Right cardiac atrium (tissue), 5 donors: ENCODE results near the gene TXNRD3. TPM values are rescaled to one million over a fixed set of nuclear protein-coding genes. Genes with fewer than 3 reads are reported as not detected.

Experiments
- ATAC-seq, 2 donors: fragments of 200-7000 bp; cut with Tn5 transposase; one replicate each; pipeline versions ENCODE4 v1.8.0 to v1.9.1; 2020; ENCODE audit warnings: moderate library complexity in 2 of 2, mild to moderate bottlenecking in 1 of 2
- DNase-seq, 3 donors: peaks; one replicate each; pipeline ENCODE4 v3.0.0-alpha.2; 2020
- H3K27ac ChIP-seq: one replicate; pipeline ENCODE4 v1.5.1; 2013; ENCODE audit warnings: mild to moderate bottlenecking, low read length, control low read depth, moderate library complexity
- H3K27me3 ChIP-seq: one replicate; pipeline ENCODE4 v1.6.1; 2013; ENCODE audit not compliant: control insufficient read depth, insufficient read depth
- H3K4me1 ChIP-seq: one replicate; pipeline ENCODE4 v1.6.1; 2013; ENCODE audit warnings: low read length; ENCODE audit not compliant: control insufficient read depth, insufficient read depth
- H3K4me3 ChIP-seq: one replicate; pipeline ENCODE4 v1.5.1; 2013; ENCODE audit warnings: low read length, control low read depth
- H3K9me3 ChIP-seq: one replicate; pipeline ENCODE4 v1.6.1; 2013; ENCODE audit warnings: low read length; ENCODE audit not compliant: control insufficient read depth
- WGBS: extraction: QIAGEN DNeasy Blood & Tissue Kit; methylation state at CpG from one replicate; pipeline ENCODE4 v1.1.7; 2013; 5-methylcytosine and 5-hydroxymethylcytosine counted together
- intact Hi-C, 4 donors: fragments of 100-400 bp; cut with DNase I; formaldehyde crosslinking; loops; one replicate each; pipeline versions ENCODE4 v1.11.0 to v1.14.0; 2022 to 2023
- polyA plus RNA-seq: library from polyadenylated mRNA; stranded (reverse); fragments of 200-250 nt; gene quantifications from one replicate; pipeline ENCODE4 v1.2.3, GENCODE V29; 2013
- total RNA-seq, 4 donors: library from RNA; stranded (reverse); fragmentation: NEBNext Ultra II Directional; extraction: Animal tissue kit (Norgen Biotek cat#: 25700); gene quantifications; one replicate each; pipeline ENCODE4 v1.2.1, GENCODE V29; 2021
- donor health status: healthy with polysubstance abuse.
- donor health status: DM: no; HTN: yes; CAD: no.
- donor health status: DM: no; HTN: no; CAD: no.
- donor health status: DM: no; HTN: yes; CAD: no; lungs with severe emphysema.
- donor health status: DM: yes; HTN: yes; CAD: no.

The TXNRD3 gene
- total and polyA plus RNA-seq, 5 donors, result 3.8 to 9.1 (median 7.1) TPM

DNA sequence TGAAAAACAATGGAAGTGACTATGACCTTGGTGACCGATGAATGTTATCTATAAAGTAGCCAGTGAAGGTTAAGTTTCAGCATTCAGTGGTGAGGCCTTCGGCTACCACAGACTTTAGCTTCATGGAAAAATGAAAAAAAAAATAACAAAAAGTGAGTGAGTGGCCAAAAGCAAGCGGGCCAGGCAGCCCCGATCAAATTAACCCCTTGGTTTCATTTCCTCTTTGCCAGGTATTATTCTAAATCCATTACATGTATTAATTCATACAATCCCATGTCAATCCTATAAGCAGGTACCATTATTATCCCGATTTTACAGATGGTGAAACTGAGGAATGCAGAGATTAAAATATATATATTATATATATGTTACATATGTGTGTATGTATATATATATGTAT is 28.1 kb upstream of the TXNRD3 start:
- DNase-seq (no peak), ATAC-seq (no peak)
- no peaks in the 10 kb centered on the region for H3K27me3 ChIP-seq
- no peaks in the 10 kb centered on the region for H3K9me3 ChIP-seq
- WGBS, result 59% methylated on average over 5 of the region's 5 CpGs
- no peaks in the 10 kb centered on the region for H3K4me1 ChIP-seq
- no peak overlapping the region for H3K4me3 ChIP-seq
- intact Hi-C loops, result loop anchor here in 3 of 4 donors (5.0 to 10.0 kb wide), 4 partner anchors 302 to 864 kb away; partner anchors contain the start of gene PLXNA1 (in 1 of the 3)
- H3K27ac ChIP-seq, result no peak overlapping the region

DNA sequence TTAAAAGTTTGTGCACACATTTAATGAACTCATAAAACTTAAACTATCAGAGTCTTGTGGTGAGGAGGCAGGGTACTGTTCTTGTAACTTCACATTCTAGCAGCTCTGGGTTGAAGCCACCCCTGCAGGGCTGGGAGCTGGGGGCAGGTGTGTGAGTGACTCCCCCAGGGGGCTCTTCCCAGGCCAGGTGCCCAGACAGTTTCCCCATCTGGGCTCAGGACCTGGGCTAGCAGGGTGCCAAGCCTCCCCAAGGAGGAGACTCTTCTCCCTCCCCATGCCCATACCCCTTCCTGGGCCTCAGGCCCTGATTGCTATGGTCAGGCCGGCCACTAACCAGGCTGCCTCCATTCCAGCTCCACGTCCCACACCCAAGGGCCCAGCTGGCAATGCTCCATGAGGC is 27.1 kb upstream of the TXNRD3 start:
- no peaks in the 10 kb centered on the region for H3K27me3 ChIP-seq
- H3K27ac ChIP-seq, result no peak overlapping the region
- ATAC-seq (no peak), DNase-seq (no peak)
- WGBS, result 87% methylated on average over 2 of the region's 2 CpGs
- H3K4me3 ChIP-seq, result no peak overlapping the region
- no peaks in the 10 kb centered on the region for H3K9me3 ChIP-seq
- intact Hi-C loops, result loop anchor here in 3 of 4 donors (5.0 to 10.0 kb wide), 4 partner anchors 303 to 865 kb away; partner anchors contain the start of gene PLXNA1 (in 1 of the 3)
- no peaks in the 10 kb centered on the region for H3K4me1 ChIP-seq

DNA sequence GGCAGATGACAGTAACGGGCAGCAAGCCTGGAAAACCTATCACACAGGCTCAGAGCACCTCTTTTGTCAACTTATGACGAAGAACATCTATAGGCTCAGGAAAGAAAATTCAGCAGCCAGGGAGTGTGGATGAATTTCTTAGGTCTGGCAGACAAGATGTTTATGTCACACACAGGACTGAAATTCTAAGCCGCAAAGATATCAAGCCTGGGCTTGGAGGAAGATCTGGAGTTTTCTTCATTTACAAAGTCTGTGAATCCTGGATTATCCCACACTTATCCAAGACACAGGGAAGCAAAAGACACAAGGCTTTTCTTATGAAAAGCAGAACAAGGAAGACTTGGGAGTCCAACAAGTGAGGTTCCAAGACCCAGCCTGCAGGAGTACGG is 25.7 kb upstream of the TXNRD3 start:
- no peak for DNase-seq
- ATAC-seq, result no peak
- H3K4me3 ChIP-seq, result no peak overlapping the region
- intact Hi-C loops, result loop anchor here in 3 of 4 donors (5.0 to 10.0 kb wide), 4 partner anchors 304 to 867 kb away; partner anchors contain the start of gene PLXNA1 (in 1 of the 3)
- WGBS, result 65% methylated on average over 4 of the region's 4 CpGs
- no peaks in the 10 kb centered on the region for H3K27me3 ChIP-seq
- no peak overlapping the region for H3K27ac ChIP-seq
- H3K4me1 ChIP-seq, result no peaks in the 10 kb centered on the region
- H3K9me3 ChIP-seq, result no peaks in the 10 kb centered on the region

DNA sequence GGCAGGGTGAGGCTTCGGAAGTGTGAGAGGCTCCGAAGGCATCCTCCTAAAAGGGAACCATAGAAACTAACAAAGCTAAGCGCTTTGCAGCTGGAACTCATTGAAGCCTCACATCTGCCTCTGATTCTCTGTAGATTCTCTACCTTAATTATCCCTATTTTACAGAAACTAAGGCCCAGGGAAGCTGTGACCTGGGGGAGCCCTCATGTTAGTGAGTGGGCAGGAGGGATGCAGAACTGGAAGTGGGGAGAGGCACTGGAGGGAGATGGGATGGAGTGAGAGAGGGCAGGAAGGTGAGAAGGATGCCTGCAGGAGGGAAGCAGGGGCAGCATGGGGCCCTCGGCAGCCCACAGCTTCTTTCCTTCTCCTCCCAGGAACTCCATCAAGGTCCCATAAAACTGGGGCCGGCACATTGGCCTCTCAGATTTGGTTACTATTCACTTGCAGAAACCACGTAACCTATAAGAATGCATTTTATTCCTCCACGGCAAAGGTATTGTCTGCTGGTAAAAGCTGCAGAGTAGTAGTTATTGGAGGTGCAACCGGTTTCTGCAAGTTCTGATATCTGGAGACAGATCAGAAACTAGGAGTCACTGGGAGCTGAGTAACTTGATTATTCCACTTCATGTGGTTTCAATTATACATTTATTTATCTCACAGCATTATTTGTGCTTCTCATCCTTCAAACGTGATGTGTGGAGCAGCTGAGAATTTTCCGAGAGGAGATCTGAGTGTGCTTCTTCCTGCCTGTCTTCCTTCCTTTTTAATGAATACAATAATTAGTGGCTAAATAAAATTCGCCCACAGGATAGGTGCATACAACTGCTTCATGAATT is 25.1 kb upstream of the TXNRD3 start:
- WGBS, result 80% methylated on average over 11 of the region's 11 CpGs
- intact Hi-C loops, result loop anchor here (5.0 to 10.0 kb wide), 7 partner anchors 305 to 867 kb away; partner anchors contain the start of gene PLXNA1 (in 2 of the 4)
- Histone ChIP-seq H3K27ac (no peak overlapping the region), H3K4me1 (no peaks in the 10 kb centered on the region), H3K9me3 (no peaks in the 10 kb centered on the region), H3K4me3 (no peak overlapping the region), H3K27me3 (no peaks in the 10 kb centered on the region)
- ATAC-seq (no peak), DNase-seq (no peak)

DNA sequence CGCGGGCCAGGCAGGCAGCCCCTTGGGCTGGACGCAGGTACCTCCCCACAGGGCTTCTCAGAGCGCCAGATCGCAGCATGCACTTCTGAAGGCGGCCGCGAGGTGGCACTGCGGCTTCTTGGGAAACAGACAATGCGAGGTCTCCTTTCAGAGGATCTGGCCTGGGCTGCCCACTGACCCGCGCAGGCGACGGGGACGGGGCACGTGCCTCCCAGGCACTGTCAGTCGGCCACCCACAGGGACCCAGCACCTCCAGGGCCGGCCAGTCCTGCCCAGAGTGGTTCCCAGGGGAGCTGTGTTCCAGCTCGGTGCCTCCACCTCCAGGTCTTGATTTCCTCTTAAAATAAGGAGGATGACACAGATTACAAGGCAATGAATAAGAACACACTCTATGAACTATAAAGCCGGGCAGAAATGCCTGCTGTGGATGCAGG is 24.4 kb upstream of the TXNRD3 start:
- WGBS, result 2% methylated on average over 20 of the region's 20 CpGs
- intact Hi-C loops, result loop anchor here in 1 of 4 donors (5.0 to 10.0 kb wide), 4 partner anchors 305 to 863 kb away; partner anchors contain the start of gene PLXNA1
- DNase-seq, result peak; percentile 78 to 93 (median 92)
- Histone ChIP-seq H3K27me3 (no peaks in the 10 kb centered on the region), H3K4me1 (no peaks in the 10 kb centered on the region), H3K27ac (no peak overlapping the region), H3K9me3 (no peaks in the 10 kb centered on the region), H3K4me3 (no peak overlapping the region)
- peak; percentile 88 to 90 for ATAC-seq

DNA sequence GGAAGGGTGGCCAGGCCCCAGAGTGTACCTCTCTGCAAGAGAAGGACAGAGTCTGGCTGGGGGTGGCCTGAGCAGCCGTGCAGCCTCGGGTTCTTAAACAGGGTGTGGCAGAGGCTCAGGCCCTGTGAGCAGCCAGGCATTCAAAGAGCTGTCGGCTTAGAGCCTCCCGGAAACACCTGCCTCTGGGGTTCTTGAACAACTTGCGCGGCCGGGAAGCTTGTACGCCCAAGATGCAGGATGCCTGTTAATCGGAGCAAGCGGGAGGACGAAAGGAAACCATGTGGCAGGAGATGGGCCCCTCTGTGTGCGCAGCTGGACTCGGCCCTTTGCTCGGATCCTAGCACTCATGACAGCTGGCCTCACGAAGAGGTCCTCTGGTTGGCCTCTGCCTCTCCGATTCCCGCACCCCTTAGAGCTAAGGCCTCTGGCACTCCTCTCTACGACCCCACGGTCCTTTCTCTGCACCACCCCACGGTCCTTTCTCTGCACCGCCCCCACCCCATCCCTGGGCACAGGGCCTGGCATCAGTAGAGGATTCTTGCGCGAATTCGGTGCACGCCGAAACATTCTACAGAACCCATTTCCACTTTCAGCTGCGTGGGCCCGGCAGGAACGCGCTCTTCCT is 23.9 kb upstream of the TXNRD3 start:
- 31% methylated on average over 30 of the region's 30 CpGs for WGBS
- DNase-seq (no peak), ATAC-seq (peak; percentile 12 to 25)
- no peak overlapping the region for H3K4me3 ChIP-seq
- intact Hi-C loops, result loop anchor here in 1 of 4 donors (5.0 to 10.0 kb wide), 4 partner anchors 306 to 863 kb away; partner anchors contain the start of gene PLXNA1
- H3K4me1 ChIP-seq, result no peaks in the 10 kb centered on the region
- no peak overlapping the region for H3K27ac ChIP-seq
- H3K27me3 ChIP-seq, result no peaks in the 10 kb centered on the region
- no peaks in the 10 kb centered on the region for H3K9me3 ChIP-seq

DNA sequence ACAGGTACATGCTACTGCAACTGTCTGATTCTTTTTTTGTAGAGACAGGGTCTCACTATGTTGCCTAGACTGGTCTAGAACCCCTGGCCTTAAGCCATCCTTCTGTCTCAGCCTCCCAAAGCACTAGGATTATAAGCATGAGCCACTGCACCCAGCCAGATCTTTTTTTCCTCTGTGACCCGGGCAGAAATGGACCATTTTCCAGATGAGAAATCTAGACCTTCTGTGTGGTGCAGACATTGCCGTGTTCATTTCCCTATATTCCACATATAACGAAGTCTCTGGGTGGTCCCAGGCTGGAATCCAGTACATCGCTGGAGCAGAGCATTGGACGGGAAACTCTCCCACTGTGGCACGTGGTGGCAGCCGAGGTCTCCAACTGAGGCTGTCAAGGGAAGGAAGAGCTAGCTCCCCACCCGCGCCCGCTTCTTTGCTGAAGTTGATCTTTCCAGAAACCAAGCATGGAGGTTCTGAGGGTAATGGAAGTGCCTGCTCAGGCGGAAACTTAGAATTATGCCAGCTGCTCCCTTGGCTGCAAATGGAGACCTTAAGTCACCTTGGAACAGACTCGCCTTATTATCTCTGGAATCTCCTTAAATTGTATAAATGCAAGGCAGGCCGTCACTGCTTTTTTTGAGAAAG is 23.1 kb upstream of the TXNRD3 start:
- no peaks in the 10 kb centered on the region for H3K27me3 ChIP-seq
- no peak for DNase-seq
- H3K27ac ChIP-seq, result no peak overlapping the region
- H3K4me1 ChIP-seq, result no peaks in the 10 kb centered on the region
- ATAC-seq, result no peak
- H3K4me3 ChIP-seq, result no peak overlapping the region
- H3K9me3 ChIP-seq, result no peaks in the 10 kb centered on the region
- intact Hi-C loops, result loop anchor here in 1 of 4 donors (5.0 to 10.0 kb wide), 4 partner anchors 307 to 864 kb away; partner anchors contain the start of gene PLXNA1
- 77% methylated on average over 13 of the region's 13 CpGs for WGBS

DNA sequence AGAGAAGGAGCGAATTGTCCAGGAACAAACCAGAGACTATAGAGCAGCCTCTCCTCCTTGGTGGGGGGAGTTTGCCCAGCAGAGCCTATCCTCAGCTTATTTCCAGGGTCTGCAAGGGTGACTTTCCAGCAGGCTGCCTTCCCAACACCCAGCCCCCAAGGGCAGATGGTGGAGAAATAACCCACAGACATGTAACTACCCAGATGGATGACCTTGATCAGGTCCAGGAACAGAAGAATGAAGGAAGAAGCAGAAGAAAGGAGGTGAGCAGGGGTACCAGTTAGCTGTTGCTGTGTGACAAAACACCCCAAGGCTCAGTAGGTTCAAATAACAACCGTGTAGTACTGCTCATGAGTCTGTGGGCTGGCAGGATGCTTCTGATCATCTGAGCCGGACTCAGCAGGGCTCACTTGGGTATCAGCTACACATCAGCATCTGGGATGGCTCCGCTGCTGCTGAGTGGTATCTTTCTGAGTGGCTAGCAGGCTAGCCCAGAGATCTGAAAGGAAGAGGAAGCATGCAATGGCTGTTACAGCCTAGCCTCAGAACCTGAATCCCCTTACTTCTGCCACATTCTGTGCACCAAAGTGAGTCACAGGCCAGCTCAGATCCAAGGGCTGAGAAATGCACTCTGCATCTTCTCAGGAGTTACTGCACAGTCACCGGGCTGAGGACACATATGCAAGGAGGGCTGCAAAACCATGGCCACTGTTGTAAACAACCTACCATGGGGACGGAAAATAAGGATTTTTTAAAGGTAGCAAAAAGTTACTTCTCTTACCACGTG is 22.2 kb upstream of the TXNRD3 start:
- WGBS, result 61% methylated on average over 7 of the region's 7 CpGs
- Histone ChIP-seq H3K27ac (no peak overlapping the region), H3K4me3 (no peak overlapping the region), H3K27me3 (no peaks in the 10 kb centered on the region), H3K4me1 (no peaks in the 10 kb centered on the region), H3K9me3 (no peaks in the 10 kb centered on the region)
- intact Hi-C loops, result loop anchor here in 1 of 4 donors (5.0 to 10.0 kb wide), 4 partner anchors 308 to 865 kb away; partner anchors contain the start of gene PLXNA1
- no peak for ATAC-seq
- no peak for DNase-seq

DNA sequence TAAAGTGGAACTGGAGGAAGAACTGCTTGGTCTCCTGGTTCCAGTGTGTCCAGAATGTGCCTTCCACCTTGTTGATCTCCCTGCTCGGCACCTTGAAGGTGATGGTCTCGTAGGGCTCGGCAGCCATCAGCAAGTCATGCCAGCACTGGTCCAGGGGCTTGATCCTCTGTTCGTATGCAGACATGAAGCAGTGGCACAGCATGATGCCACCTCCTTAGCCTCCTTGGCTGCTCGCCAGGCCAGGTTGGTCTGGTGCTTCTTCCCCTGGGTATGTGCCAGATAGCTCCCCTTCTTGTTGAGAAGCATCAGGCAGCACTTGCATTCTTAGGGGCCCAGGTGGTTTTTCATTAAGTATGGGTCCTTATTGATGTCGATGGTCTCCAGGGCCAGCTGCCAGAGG is 17.8 kb upstream of the TXNRD3 start:
- intact Hi-C loops, result loop anchor here in 1 of 4 donors (10.0 kb wide), 2 partner anchors 312 to 502 kb away; partner anchors contain the start of gene PLXNA1
- 88% methylated on average over 6 of the region's 6 CpGs for WGBS
- ATAC-seq (no peak), DNase-seq (peak in 1 of 3 donors; percentile 56)
- no peak overlapping the region for H3K4me3 ChIP-seq
- H3K27ac ChIP-seq, result no peak overlapping the region
- no peaks in the 10 kb centered on the region for H3K27me3 ChIP-seq
- no peaks in the 10 kb centered on the region for H3K9me3 ChIP-seq
- no peaks in the 10 kb centered on the region for H3K4me1 ChIP-seq

DNA sequence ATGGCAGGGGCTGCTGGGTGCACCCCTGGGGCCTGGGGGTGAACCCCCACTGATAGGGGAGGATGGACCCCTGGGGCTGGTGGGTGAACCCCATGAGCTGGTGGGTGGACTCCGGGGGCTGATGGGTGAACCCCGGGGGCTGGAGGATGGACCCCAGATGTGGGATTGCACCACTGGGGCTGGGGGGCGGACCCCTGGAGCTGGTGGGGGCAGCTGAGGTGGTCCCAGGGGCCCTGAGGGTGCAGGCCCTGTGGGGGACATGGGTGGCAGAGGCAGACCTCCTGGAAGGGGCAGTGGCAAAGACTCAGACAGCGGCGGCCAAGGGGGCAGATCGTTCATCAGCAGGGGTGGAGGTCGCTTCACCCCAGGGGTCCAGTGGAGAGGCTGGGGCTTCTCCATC is 17.4 kb upstream of the TXNRD3 start:
- H3K4me1 ChIP-seq, result no peaks in the 10 kb centered on the region
- ATAC-seq (no peak), DNase-seq (peak in 1 of 3 donors; percentile 38)
- H3K27ac ChIP-seq, result no peak overlapping the region
- no peaks in the 10 kb centered on the region for H3K9me3 ChIP-seq
- H3K27me3 ChIP-seq, result no peaks in the 10 kb centered on the region
- intact Hi-C loops, result loop anchor here in 1 of 4 donors (10.0 kb wide), 2 partner anchors 312 to 502 kb away; partner anchors contain the start of gene PLXNA1
- no peak overlapping the region for H3K4me3 ChIP-seq
- 86% methylated on average over 7 of the region's 7 CpGs for WGBS
